K562 (cell line): ENCODE measurements around the gene TMEM60. TPM values are rescaled to one million over a fixed set of nuclear protein-coding genes. Genes with fewer than 3 reads are reported as not detected.

ENCODE experiments used
- BDP1 ChIP-seq: IDR thresholded peaks from 3 replicates; pipeline ENCODE4 v1.6.1; 2011; ENCODE audit not compliant: insufficient read length, insufficient read depth
- BRD9 ChIP-seq: fragments of 450-650 bp; IDR thresholded peaks from 2 replicates; pipeline ENCODE4 v1.6.1; 2018; ENCODE audit warnings: low read depth; ENCODE audit not compliant: partially characterized antibody
- ERF ChIP-seq: fragments of 450-650 bp; formaldehyde crosslinking; IDR thresholded peaks from 2 replicates; pipeline ENCODE4 v1.4.0; 2020; ENCODE audit warnings: mild to moderate bottlenecking, mixed read lengths
- GATAD2B ChIP-seq: fragments of 450-650 bp; IDR thresholded peaks from 2 replicates; pipeline ENCODE4 v1.6.1; 2017; ENCODE audit warnings: mild to moderate bottlenecking, borderline replicate concordance
- KLF16 ChIP-seq: IDR thresholded peaks from 2 replicates; pipeline ENCODE4 v1.6.1; 2016; ENCODE audit warnings: antibody characterized with exemption
- MAX ChIP-seq: sonication (generic); formaldehyde crosslinking; IDR thresholded peaks from 2 replicates; pipeline ENCODE4 v1.9.0; 2022; ENCODE audit warnings: mild to moderate bottlenecking, missing genetic modification reagents
- MBD2 ChIP-seq: sonication (generic); IDR thresholded peaks from 2 replicates; pipeline ENCODE4 v1.6.1; 2016; ENCODE audit warnings: low read depth, borderline replicate concordance
- MYBL2 ChIP-seq, 2 experiments: fragments of 450-650 bp in 1 of 2; sonication (generic) in 1 of 2; formaldehyde crosslinking in 1 of 2; IDR thresholded peaks; 2 replicates each; pipeline versions ENCODE4 v1.6.1 to v1.8.1; 2017 to 2022; ENCODE audit warnings: borderline replicate concordance in 1 of 2, inconsistent platforms in 1 of 2, low read depth in 1 of 2, mild to moderate bottlenecking in 1 of 2, missing genetic modification reagents in 1 of 2, moderate library complexity in 1 of 2
- NCOR1 ChIP-seq: fragments of 450-650 bp; IDR thresholded peaks from 2 replicates; pipeline ENCODE4 v1.6.1; 2016; ENCODE audit warnings: mild to moderate bottlenecking, moderate library complexity
- NFE2L1 ChIP-seq: fragments of 450-650 bp; IDR thresholded peaks from 2 replicates; pipeline ENCODE4 v1.6.1; 2016; ENCODE audit warnings: missing genetic modification characterization, low read depth, mild to moderate bottlenecking, missing compliant biosample characterization, moderate library complexity, borderline replicate concordance
- NRF1 ChIP-seq, 2 experiments: fragments of 450-650 bp; IDR thresholded peaks in 1 of 2; conservative IDR thresholded peaks in 1 of 2; 2 replicates each; pipeline ENCODE4 v1.6.1; 2014; ENCODE audit warnings: mild to moderate bottlenecking in 2 of 2
- PRPF4 ChIP-seq: fragments of 200-400 bp; formaldehyde crosslinking; IDR thresholded peaks from one replicate; pipeline ENCODE4 v1.6.1; 2017; ENCODE audit warnings: low read length, low read depth, mild to moderate bottlenecking; ENCODE audit not compliant: insufficient read depth, poor library complexity, severe bottlenecking
- RBBP5 ChIP-seq: fragments of 200-600 bp; sonication (generic); IDR thresholded peaks from 2 replicates; pipeline ENCODE4 v1.6.1; 2012; ENCODE audit warnings: borderline replicate concordance, mild to moderate bottlenecking, low read length, control low read depth, inconsistent platforms; ENCODE audit not compliant: insufficient read depth, poor library complexity, severe bottlenecking
- RNF219 ChIP-seq: fragments of 250-450 bp; sonication (Bioruptor Pico); IDR thresholded peaks from 2 replicates; pipeline ENCODE4 v1.5.0; 2022; ENCODE audit warnings: mild to moderate bottlenecking
- TBL1XR1 ChIP-seq, 2 experiments: IDR thresholded peaks; 2 replicates each; pipeline ENCODE4 v1.6.1; 2012; ENCODE audit warnings: improper control_type of control experiment in 2 of 2, low read length in 2 of 2, mild to moderate bottlenecking in 1 of 2
- ZBTB9 ChIP-seq: fragments of 450-650 bp; formaldehyde crosslinking; IDR thresholded peaks from 2 replicates; pipeline ENCODE4 v1.4.0; 2020; ENCODE audit warnings: mild to moderate bottlenecking, moderate library complexity
- ZNF699 ChIP-seq: fragments of 250-450 bp; sonication (Bioruptor Pico); IDR thresholded peaks from 2 replicates; pipeline ENCODE4 v1.8.0; 2021; ENCODE audit warnings: mild to moderate bottlenecking, moderate library complexity; ENCODE audit not compliant: insufficient replicate concordance
- polyA plus RNA-seq, 8 experiments: library from polyadenylated mRNA; depleted of rRNA in 4 of 8; stranded (reverse) in 5 of 8; unstranded in 3 of 8; fragments of >200 nt; fragmentation: Nextera tagmentation in 2 of 8; fragmentation: Illumina TruSeq in 1 of 8; extraction: Ambion mirVana in 2 of 8; extraction: Trizol in 1 of 8; gene quantifications; 2 replicates each; pipeline versions ENCODE4 v1.2.1 to v1.2.3, GENCODE V29; 2011 to 2014; ENCODE audit warnings: inconsistent platforms in 1 of 8, missing spikeins in 1 of 8
- total RNA-seq, 7 experiments: library from RNA; depleted of rRNA in 6 of 7; stranded (reverse); fragments of >200 nt in 6 of 7; fragmentation: Illumina TruSeq in 2 of 7; extraction: Trizol in 2 of 7; gene quantifications; 2 replicates each; pipeline versions ENCODE4 v1.2.1 to v1.2.3, GENCODE V29; 2011 to 2021; ENCODE audit warnings: low replicate concordance in 1 of 7
- TF ChIP-seq, protein P1 (sequence below): sonication (generic); formaldehyde crosslinking; IDR thresholded peaks from 2 replicates; pipeline ENCODE4 v1.8.0; 2023; ENCODE audit warnings: mild to moderate bottlenecking, missing genetic modification reagents

TMEM60 gene
- total and polyA plus RNA-seq, 9 of the 15 experiments (the other 6 are each of a cell fraction or from before 2014, with no cell fraction given): 12.5 to 140 (median 38.4) TPM

DNA sequence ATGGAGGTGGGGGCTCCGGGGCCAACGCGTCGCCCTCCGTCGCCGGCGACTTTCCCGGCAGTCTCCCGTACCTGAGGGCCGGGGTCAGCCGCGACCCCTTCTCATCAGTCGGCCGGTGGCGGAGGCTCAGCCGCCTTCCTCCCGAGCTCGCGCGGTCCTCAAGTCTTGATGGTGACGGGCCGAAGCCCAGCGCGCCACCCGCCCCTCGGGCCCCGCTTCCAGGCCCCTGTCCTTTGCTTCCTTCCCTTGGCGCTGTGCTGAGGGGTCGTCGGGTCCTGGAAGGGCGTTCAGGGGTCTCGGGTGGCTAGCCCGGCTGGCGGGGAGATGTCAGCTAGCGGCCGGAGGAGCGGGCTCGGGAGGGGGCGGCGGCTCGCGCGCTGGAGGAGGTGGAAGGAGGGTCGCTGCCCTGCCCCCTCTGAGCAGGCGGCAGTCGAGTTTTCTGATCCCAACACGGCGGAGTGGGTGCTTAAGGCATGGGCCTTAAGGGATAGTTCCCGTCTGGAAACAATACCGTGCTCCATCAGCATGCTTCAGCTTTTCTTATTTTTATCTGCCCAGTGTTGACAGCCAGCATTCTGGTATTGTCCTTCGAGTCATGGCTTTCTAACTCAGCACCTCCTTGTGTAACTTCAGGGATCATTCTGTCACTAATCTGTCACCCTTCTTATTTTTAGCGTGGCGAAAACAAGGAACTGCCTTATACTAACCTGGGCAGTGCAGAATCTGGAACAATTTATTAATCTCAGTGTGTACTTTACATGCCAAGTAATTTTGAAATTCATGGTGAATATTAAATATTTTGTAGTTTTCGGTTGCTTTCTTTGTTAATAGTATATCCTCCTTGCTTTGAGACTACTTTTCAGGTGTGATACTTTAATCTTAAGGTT, 1.1 kb upstream of the TMEM60 start (continued):
- TF ChIP-seq ZBTB9 (CRISPR knock-in tag) (0 out of 2 replicates have a peak, but pooled peaks have one; percentile 8), NFE2L1 (tag) (no peak), RNF219 (no peak), NCOR1 (no peak), MBD2 (no peak), MYBL2 (IDR thresholded peaks at IDR 0.05; ENCODE audit: low read depth) (no peak), MYBL2 (CRISPR knock-in tag; IDR thresholded peaks at IDR 0.05; ENCODE audit: borderline replicate concordance) (no peak), GATAD2B (no peak), ERF (CRISPR knock-in tag) (peak; percentile 54; the same call in 1 of the 2 replicates), NRF1 (conservative IDR thresholded peaks at IDR 0.05 in 1 of 2, IDR thresholded peaks at IDR 0.05 in 1 of 2) (no peak), BRD9 (peak; percentile 13), RBBP5 (peak; percentile 88), TBL1XR1 (IDR thresholded peaks at IDR 0.05; ENCODE audit: low read length in 2 of 2) (peak in 1 of 2 experiments; percentile 65; a peak in 1 of 4 replicates), KLF16 (no peak), ZNF699 (CRISPR knock-in tag) (no peak), MAX (CRISPR knock-in tag) (peak; percentile 30; the same call in 1 of the 2 replicates), PRPF4 (no peak), BDP1 (no peak)
- TF ChIP-seq, protein P1, sequence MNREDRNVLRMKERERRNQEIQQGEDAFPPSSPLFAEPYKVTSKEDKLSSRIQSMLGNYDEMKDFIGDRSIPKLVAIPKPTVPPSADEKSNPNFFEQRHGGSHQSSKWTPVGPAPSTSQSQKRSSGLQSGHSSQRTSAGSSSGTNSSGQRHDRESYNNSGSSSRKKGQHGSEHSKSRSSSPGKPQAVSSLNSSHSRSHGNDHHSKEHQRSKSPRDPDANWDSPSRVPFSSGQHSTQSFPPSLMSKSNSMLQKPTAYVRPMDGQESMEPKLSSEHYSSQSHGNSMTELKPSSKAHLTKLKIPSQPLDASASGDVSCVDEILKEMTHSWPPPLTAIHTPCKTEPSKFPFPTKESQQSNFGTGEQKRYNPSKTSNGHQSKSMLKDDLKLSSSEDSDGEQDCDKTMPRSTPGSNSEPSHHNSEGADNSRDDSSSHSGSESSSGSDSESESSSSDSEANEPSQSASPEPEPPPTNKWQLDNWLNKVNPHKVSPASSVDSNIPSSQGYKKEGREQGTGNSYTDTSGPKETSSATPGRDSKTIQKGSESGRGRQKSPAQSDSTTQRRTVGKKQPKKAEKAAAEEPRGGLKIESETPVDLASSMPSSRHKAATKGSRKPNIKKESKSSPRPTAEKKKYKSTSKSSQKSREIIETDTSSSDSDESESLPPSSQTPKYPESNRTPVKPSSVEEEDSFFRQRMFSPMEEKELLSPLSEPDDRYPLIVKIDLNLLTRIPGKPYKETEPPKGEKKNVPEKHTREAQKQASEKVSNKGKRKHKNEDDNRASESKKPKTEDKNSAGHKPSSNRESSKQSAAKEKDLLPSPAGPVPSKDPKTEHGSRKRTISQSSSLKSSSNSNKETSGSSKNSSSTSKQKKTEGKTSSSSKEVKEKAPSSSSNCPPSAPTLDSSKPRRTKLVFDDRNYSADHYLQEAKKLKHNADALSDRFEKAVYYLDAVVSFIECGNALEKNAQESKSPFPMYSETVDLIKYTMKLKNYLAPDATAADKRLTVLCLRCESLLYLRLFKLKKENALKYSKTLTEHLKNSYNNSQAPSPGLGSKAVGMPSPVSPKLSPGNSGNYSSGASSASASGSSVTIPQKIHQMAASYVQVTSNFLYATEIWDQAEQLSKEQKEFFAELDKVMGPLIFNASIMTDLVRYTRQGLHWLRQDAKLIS (CRISPR knock-in tag): no peak
